HG03457 (cell line): ENCODE results near the gene LRRC4C.

Experiments
- ATAC-seq: cut with Tn5 transposase; IDR thresholded peaks from one replicate; pipeline ENCODE4 v1.9.1; 2021; ENCODE audit warnings: moderate number of reproducible peaks; ENCODE audit not compliant: unreplicated experiment

Gene LRRC4C

DNA sequence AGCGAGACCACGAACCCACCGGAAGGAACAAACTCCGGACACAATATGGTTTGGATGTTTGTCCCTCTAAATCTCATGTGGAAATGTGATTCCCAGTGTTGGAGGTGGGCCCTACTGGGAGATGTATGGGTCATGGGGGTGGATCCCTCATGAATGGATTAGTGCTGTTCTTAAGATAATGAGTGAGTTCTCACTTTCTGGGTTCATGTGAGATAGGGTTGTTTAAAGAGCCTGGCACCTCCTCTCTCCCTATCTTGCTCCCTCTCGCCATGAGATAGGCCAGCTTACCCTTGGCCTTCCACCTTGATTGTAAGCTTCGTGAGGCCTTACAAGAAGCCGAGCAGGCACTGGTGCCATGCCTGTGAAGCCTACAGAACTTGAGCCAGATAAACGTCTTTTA is 184.6 kb downstream of the LRRC4C start:
- ATAC-seq, result no peak

GRCh38 chr11:41273908-41274307 is 185.5 kb downstream of the LRRC4C start:
- no peak for ATAC-seq

DNA sequence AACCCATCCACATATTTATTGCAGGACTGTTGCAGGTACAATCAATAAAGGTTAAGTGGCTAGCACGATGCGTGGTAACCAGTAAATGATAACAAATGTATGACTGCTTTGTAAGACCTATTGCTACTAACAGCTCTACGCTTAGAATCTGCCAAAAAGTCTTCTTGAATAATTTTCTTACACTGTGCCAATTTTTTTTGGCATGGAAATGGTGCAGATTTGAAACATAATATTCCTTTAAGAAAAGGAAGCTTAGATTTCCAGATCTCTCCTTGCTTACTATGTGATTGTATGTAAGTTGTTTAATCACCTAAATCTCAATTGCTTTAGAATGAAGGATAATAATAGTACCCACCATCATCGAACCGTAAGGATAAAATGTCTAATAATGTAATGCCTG is 192.0 kb downstream of the LRRC4C start:
- ATAC-seq, result no peak

DNA sequence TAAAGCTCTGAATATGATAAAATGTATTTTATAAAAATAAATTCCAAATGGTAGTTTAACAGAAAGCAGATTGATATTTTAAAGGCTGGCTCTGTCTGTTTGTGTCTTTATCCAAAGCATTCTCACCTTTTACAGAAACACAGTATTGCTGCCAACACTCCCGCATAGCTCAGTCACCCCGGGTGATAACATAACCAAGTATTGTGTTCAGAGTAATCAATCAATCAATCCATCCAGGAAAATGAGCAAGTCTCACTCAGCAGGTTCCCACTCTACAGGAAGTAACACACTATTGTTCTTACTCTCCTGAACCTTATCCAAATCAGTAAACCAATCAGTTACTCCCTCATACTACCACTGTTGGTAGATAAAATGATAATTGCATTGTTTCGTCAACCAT is 203.4 kb downstream of the LRRC4C start:
- ATAC-seq, result no peak

DNA sequence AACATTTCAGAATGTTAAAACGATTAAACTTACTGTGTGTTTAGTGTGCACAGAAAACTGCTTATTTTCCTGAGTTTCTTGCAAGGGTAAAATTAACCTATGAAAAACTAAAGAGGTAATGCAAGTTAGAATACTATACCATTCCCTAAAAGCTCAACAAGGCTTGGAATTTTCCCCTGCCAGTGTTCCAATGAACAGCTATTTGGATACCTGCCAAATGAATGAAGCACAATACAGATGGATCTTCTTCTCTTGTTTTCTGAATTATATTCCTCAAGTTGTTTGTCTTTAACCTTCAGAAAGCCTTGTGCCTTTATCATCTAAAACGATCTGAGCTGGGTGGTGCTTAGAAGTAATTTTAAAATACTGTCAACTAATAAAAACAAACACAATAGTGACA is 204.5 kb downstream of the LRRC4C start:
- ATAC-seq, result no peak

DNA sequence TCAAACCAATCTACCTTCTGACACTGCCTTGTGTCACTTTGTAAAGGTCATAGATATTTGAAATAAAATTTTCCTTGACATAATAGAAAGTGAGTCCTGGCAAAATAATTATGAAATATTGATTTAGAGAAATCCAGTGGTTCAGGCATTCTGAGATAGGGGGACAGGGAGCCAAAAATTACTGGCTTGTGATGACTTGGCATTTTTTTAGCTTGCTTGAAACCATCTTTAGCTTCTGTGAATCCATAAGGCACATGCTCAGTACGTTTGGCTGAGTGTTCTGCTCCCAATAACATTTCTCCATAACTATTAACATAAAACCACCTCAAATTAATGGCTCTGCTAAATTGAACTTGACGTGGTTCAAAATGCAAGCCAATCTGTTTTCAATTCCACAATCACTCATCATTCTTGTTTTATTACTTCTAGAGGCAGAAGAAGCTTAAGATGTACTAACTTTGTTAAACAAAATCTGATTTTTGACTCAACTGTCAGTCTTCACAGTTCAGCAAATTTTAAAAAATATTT is 209.0 kb downstream of the LRRC4C start:
- no peak for ATAC-seq

DNA sequence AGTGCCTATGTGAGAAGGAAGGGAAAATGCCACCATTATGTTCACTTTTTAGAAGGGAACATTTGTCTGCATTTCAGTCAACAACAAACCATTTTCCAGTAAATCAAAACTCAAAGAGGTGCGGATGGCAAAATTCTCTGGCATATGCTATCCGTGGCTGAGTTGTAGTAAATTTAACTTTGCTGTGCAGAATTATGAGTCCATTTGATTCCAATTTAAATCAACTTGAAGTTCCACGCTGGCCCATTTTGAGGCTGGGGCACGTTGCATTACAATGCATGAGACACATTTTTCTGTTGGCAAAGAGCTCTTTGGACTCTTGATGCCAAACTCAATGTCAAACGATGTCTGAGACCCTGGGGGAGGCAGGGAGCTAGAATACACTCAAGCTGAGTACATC is 211.8 kb downstream of the LRRC4C start:
- ATAC-seq, result no peak

DNA sequence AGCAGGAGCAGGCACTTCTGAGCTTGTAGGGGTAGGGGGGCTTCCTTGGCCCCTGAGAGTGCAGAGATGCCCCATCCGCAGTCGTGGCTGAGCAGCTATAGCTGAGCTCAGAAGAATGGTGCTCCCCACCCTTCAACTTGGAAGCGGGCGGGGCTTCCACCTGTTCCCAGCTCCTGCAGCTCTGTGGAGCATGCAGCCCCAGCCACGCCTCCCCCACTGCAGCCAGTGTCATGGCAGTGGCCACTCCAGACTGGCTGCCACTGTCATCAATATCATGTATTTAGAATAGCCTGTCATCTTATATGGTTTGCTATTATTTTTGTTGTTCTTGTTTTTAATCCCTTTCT is 213.1 kb downstream of the LRRC4C start:
- no peak for ATAC-seq

GRCh38 chr11:41245704-41246398 is 213.6 kb downstream of the LRRC4C start:
- ATAC-seq, result no peak

DNA sequence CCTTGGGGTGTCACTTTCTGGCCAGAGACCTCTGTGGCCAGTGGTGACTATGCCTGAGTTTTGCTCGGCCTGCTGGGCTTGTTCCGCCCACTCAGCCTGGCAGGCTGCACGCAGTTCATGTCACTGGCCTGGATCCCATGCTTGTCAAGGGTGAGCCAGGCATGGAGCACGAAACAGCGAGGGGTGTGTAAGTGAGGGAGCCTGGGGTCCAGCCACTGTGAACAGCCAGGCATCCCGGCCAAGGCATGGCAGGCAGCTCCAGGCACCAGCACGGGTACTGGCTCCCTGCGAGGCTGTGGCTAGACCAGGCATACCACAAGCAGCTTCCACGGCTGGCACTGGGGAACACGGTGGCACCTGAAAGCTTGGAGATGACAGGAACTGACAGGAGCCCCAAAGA is 214.3 kb downstream of the LRRC4C start:
- no peak for ATAC-seq

- ATAC-seq, result no peak
Observed at GRCh38 chr11:41237382-41237781, 222.1 kb downstream of the LRRC4C start.

GRCh38 chr11:41235668-41236067 is 223.8 kb downstream of the LRRC4C start:
- no peak for ATAC-seq

GRCh38 chr11:41225856-41226633 is 233.4 kb downstream of the LRRC4C start:
- ATAC-seq, result no peak

- ATAC-seq, result no peak
Observed at GRCh38 chr11:41222236-41222635, 237.2 kb downstream of the LRRC4C start.

- no peak for ATAC-seq
Observed at GRCh38 chr11:41206388-41206787, 253.1 kb downstream of the LRRC4C start.

GRCh38 chr11:41201156-41201555 is 258.3 kb downstream of the LRRC4C start:
- no peak for ATAC-seq

GRCh38 chr11:41190437-41191082 is 268.9 kb downstream of the LRRC4C start:
- ATAC-seq, result no peak

DNA sequence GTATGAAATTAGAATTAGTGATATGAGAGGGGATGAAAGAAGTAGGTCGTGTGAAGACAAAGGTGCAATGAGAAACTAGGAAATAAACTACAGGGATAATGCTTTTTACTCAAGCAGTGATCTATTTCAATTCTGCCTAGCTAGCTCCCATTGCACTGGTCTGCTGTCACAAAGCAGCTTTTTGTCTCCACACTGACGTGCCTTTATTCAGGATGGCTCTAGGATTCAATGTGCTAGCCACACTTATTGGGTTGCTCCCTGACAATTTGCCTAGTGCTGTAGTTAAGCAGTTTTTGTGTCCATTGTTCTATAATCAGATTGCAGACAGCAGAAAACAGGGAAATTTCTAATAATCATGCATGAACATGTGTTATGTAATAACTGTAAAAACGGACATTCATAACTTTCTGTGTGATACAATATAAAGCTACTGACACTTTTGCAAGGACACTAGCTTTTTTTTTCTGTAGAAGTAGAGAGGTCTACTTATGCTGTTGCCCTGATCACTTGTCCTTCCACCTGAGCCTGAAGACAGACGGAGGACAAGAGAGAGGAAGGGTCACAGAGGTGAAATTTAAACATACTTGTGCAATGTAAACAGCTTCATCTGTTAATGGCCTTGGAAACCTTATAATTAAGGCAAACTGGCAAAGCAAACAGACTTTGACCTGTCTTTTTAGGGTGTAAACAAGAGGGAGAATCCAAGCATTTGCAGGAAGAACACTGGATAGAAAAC is 269.6 kb downstream of the LRRC4C start:
- no peak for ATAC-seq

- ATAC-seq, result no peak
Observed at GRCh38 chr11:41177791-41178190, 281.7 kb downstream of the LRRC4C start.

DNA sequence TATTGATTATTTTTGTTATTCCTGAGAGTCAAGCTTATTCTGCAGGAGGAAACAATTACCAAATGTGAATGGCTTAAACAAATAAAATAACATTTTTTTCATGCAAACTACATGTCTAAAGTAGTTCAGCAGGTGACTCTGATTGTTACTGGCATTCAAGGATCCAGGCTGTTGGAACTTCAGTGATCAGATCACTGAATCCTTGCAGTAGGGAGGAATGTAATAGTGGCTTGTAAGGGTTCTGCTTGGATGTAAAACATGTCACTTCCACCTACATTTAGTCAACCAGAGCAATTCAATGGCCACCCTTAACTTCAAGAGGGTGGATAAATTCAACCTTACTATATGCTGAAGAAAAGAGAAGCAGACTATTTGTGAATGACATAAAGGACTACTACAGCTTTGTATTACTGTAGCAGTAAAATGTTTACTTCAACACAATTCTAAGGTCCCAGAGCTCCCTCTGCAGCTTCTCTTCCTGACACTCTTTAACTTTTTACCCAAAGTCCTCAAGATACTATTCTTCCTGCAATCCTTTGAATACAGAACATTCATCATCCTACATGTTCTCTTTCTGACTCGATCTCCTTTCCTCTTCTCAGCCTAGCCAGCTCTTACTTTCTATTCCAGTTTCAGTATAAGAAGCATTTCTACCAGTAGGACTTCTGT is 284.0 kb downstream of the LRRC4C start:
- no peak for ATAC-seq

DNA sequence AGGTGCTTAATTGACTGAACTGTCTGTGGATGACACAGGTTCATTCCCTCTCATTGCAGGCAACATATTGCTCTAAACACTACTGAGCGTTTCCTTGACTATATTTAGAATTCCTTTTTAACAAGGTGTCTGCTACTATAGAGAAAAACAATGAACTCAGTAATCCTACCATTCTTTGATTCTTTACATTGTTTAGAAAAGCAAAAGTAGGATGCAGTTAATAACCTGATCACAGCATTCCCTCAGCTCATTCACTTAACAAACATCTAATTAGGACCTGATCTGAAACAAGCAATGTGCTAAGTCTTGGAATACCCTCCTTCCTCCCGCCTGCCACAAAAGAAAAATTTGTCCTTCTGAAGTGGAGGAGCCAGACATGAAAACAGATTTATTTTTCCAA is 313.1 kb downstream of the LRRC4C start:
- no peak for ATAC-seq
